Measurements from ENCODE around the gene PUS7.
A peak's percentile ranks its signal among the peaks of the same experiment; 100 is the strongest.

DNA sequence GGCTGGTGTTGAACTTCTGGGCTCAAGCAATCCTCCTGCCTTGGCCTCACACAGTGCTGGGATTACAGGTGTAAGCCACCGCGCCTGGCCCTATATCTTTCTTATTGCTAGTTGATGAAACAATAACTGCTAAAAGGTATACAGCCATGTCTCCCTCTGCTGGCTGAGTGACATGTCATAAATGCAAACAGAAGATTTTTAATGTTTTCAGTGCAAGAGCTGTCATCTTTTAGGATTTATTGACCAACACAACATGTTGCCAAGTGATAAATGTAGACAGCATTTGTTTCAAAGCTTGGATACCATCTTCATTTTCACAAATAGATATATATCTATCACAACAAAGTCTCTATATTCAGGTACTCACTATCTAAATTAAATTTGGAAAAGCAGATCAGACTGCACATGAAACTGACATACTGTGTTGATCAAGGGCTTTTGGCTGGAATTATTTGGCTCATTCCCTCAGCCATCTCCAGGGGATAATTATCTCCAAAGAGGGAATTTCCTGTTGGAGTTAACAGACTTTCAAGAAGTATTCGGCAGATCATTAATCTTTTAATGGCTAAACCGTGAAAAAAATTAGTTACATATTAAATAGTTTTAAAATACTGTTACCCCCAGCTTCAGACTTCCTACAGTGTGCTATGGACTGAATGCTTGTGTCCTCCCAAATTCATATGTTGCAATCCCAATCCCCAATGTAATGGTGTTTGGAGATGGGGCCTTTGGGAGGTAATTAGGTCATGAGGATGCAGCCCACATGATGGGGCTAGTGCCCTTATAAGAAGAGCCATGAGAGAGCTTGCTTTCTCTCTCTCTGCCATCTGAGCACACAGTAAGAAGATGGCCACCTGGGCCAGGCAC is 92.1 kb downstream of the PUS7 start:
- TF ChIP-seq, protein P1, sequence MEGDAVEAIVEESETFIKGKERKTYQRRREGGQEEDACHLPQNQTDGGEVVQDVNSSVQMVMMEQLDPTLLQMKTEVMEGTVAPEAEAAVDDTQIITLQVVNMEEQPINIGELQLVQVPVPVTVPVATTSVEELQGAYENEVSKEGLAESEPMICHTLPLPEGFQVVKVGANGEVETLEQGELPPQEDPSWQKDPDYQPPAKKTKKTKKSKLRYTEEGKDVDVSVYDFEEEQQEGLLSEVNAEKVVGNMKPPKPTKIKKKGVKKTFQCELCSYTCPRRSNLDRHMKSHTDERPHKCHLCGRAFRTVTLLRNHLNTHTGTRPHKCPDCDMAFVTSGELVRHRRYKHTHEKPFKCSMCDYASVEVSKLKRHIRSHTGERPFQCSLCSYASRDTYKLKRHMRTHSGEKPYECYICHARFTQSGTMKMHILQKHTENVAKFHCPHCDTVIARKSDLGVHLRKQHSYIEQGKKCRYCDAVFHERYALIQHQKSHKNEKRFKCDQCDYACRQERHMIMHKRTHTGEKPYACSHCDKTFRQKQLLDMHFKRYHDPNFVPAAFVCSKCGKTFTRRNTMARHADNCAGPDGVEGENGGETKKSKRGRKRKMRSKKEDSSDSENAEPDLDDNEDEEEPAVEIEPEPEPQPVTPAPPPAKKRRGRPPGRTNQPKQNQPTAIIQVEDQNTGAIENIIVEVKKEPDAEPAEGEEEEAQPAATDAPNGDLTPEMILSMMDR (IDR thresholded peaks at IDR 0.05), result peak in 5 of 6 experiments; percentile 30 to 52 (median 44)
- TF ChIP-seq POLR2A (IDR thresholded peaks at IDR 0.05), result no peak

Data from upper lobe of left lung (tissue), 4 donors.